Amniotic epithelial cell (primary cell): Measurements from ENCODE around the gene ITPK1.

Source experiments
- DNase-seq: peaks from one replicate; pipeline ENCODE4 v3.0.0-alpha.2; 2010; ENCODE audit warnings: low read depth

ITPK1 gene

GRCh38 chr14:92951261-92951660 lies 164.5 kb downstream of the ITPK1 start:
- DNase-seq = no peak

GRCh38 chr14:92950773-92951172 lies 165.0 kb downstream of the ITPK1 start:
- DNase-seq = no peak

GRCh38 chr14:92950193-92950540 lies 165.6 kb downstream of the ITPK1 start:
- DNase-seq = no peak

GRCh38 chr14:92949496-92950192 lies 166.1 kb downstream of the ITPK1 start:
- DNase-seq = no peak

GRCh38 chr14:92948647-92949046 lies 167.1 kb downstream of the ITPK1 start:
- DNase-seq = no peak

GRCh38 chr14:92946847-92947545 lies 168.7 kb downstream of the ITPK1 start:
- DNase-seq = no peak

GRCh38 chr14:92945959-92946846 lies 169.5 kb downstream of the ITPK1 start:
- peak; percentile 15 for DNase-seq

- DNase-seq = no peak
These were observed 170.2 kb downstream of the ITPK1 start for GRCh38 chr14:92945544-92945943.

GRCh38 chr14:92944976-92945375 lies 170.7 kb downstream of the ITPK1 start:
- DNase-seq = no peak

- peak; percentile 59 for DNase-seq
These were observed 171.7 kb downstream of the ITPK1 start for GRCh38 chr14:92943855-92944570.

GRCh38 chr14:92942976-92943710 lies 172.6 kb downstream of the ITPK1 start:
- no peak for DNase-seq

GRCh38 chr14:92942576-92942975 lies 173.1 kb downstream of the ITPK1 start:
- DNase-seq = no peak

GRCh38 chr14:92942136-92942535 lies 173.6 kb downstream of the ITPK1 start:
- no peak for DNase-seq

- DNase-seq = no peak
These were observed 174.2 kb downstream of the ITPK1 start for GRCh38 chr14:92941531-92941930.

GRCh38 chr14:92940543-92940942 lies 175.2 kb downstream of the ITPK1 start:
- no peak for DNase-seq

GRCh38 chr14:92939699-92940098 lies 176.0 kb downstream of the ITPK1 start:
- no peak for DNase-seq

GRCh38 chr14:92938890-92939671 lies 176.6 kb downstream of the ITPK1 start:
- DNase-seq = no peak

- DNase-seq = no peak
These were observed 177.4 kb downstream of the ITPK1 start for GRCh38 chr14:92938235-92938875.

GRCh38 chr14:92937051-92937937 lies 178.4 kb downstream of the ITPK1 start:
- no peak for DNase-seq
